Transverse colon (tissue), 4 donors: ENCODE measurements around the gene SNAI3.

Source experiments
- EP300 ChIP-seq: sonication (generic); formaldehyde crosslinking; IDR thresholded peaks from one replicate; pipeline ENCODE4 v1.6.1; 2017; ENCODE audit warnings: antibody characterized with exemption, low read depth
- POLR2A ChIP-seq: fragments of 450-650 bp; IDR thresholded peaks from one replicate; pipeline ENCODE4 v1.6.1; 2016; ENCODE audit warnings: antibody characterized with exemption, mild to moderate bottlenecking, moderate library complexity
- POLR2AphosphoS5 ChIP-seq, 3 donors: sonication (generic); formaldehyde crosslinking; IDR thresholded peaks; one replicate each; pipeline ENCODE4 v1.6.1; 2016; ENCODE audit warnings: antibody characterized with exemption in 3 of 3
- TF ChIP-seq, protein P1 (sequence below), 5 experiments: fragments of 200-600 bp in 3 of 5; fragments of 450-650 bp in 2 of 5; sonication (generic) in 3 of 5; IDR thresholded peaks; 1 replicate in 2 of 5; 2 replicates in 3 of 5; pipeline ENCODE4 v1.5.1; 2016 to 2017; ENCODE audit warnings: antibody characterized with exemption in 5 of 5, inconsistent platforms in 3 of 5, mild to moderate bottlenecking in 2 of 5, moderate library complexity in 1 of 5

DNA sequence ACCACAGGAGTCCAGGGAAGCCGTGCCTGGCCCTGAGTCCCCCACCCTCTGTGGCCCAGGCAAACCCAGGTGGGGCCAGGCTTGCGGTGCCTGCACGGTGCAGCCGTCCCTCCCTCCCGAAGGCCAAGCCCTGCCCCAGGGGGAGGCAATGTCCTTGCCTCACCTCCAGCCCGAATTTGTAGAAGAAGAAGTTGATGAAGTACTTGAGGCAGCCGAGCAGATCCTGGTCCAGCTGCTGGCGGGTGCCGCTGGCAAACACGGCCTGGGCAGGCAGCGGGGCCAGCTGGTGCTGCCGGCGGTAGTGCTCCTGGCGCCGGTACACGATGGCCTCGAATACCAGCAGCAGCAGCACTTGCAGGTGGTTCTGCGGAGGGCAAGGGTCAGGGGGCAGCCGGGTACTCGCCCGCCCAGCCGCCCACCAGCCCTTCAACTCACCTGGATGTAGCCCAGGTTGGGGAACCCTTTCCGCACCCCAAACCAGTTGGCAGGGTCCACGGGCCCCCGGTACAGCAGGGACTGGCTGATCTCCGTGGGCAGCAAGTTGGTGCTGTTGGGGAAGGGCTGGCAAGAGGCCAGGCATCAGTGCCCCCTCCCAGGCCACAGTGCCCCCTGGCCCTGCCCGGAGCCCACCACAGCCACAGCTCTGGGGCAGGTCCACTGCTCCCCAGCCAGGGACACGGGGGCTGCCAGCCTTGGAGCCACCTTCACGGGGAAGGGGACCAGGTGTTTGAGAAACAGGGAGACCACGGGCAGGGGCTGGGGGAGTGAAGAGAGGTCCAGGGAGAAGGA lies 46.1 kb upstream of the SNAI3 start:
- TF ChIP-seq, protein P1, sequence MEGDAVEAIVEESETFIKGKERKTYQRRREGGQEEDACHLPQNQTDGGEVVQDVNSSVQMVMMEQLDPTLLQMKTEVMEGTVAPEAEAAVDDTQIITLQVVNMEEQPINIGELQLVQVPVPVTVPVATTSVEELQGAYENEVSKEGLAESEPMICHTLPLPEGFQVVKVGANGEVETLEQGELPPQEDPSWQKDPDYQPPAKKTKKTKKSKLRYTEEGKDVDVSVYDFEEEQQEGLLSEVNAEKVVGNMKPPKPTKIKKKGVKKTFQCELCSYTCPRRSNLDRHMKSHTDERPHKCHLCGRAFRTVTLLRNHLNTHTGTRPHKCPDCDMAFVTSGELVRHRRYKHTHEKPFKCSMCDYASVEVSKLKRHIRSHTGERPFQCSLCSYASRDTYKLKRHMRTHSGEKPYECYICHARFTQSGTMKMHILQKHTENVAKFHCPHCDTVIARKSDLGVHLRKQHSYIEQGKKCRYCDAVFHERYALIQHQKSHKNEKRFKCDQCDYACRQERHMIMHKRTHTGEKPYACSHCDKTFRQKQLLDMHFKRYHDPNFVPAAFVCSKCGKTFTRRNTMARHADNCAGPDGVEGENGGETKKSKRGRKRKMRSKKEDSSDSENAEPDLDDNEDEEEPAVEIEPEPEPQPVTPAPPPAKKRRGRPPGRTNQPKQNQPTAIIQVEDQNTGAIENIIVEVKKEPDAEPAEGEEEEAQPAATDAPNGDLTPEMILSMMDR (IDR thresholded peaks at IDR 0.05) = no peak
- TF ChIP-seq POLR2A (no peak), POLR2AphosphoS5 (IDR thresholded peaks at IDR 0.05) (no peak), EP300 (no peak)
